Activated CD8-positive, alpha-beta T cell treated with anti-CD3 and anti-CD28 coated beads, Interleukin-2, amount 10 ng/mL, durations not matched to agents 7 days and 5 days (primary cell): Measurements from ENCODE around the gene TENT4A. TPM values are rescaled to one million over a fixed set of nuclear protein-coding genes. Genes with fewer than 3 reads are reported as not detected.
"Not testable (repeated sequence)": the region's sequence is repeated elsewhere in the genome, so short reads cannot be mapped to it uniquely, and the experiment has no call there.

ENCODE experiments used
- ATAC-seq: fragments of 150-1000 bp; cut with Tn5 transposase; one replicate; pipeline ENCODE4 v1.10.0; 2021; ENCODE audit warnings: moderate library complexity
- CTCF ChIA-PET: fragments of 350-600 bp; sonication (Branson Sonifier 250); formaldehyde crosslinking; loops from one replicate; lab custom pipeline; 2021; ENCODE audit warnings: antibody characterized with exemption; lab: Charles Lee
- POLR2A ChIA-PET: fragments of 350-600 bp; sonication (Branson Sonifier 250); formaldehyde crosslinking; loops from one replicate; lab custom pipeline; 2021; ENCODE audit warnings: antibody characterized with exemption; lab: Charles Lee
- DNase-seq: peaks from one replicate; pipeline ENCODE4 v3.0.0-alpha.2; 2020
- H3K27ac Mint-ChIP-seq: one replicate; pipeline ENCODE4 v1.8.0; 2021; ENCODE audit warnings: mild to moderate bottlenecking, mixed read lengths
- H3K27me3 Mint-ChIP-seq: one replicate; pipeline ENCODE4 v1.8.0; 2021; ENCODE audit warnings: low read depth, mixed read lengths
- H3K36me3 Mint-ChIP-seq: one replicate; pipeline ENCODE4 v1.8.0; 2021; ENCODE audit warnings: low read depth, mixed read lengths
- H3K4me1 Mint-ChIP-seq: one replicate; pipeline ENCODE4 v1.8.0; 2021; ENCODE audit warnings: low read depth, mixed read lengths
- H3K4me3 Mint-ChIP-seq: one replicate; pipeline ENCODE4 v1.8.0; 2021; ENCODE audit warnings: mild to moderate bottlenecking, mixed read lengths
- H3K9me3 Mint-ChIP-seq: one replicate; pipeline ENCODE4 v1.8.0; 2022; ENCODE audit warnings: mixed read lengths; ENCODE audit not compliant: insufficient read depth
- total RNA-seq, 2 experiments: library from RNA; stranded (reverse); gene quantifications; one replicate each; pipeline ENCODE4 v1.2.3, GENCODE V29; 2021

Gene TENT4A
- 10 to 100 TPM; 43.1 to 45.5 TPM for total RNA-seq

GRCh38 chr5:6713274-6714225 is at the start of gene TENT4A:
Gene TENT4A (plus strand): TSS chr5:6713432. CDS start chr5:6713984, 552 bp downstream.
- CTCF ChIA-PET, result interaction anchor here (1.7 kb wide), 1 partner anchor 9 kb away, joined by 5 read pairs; no protein-coding TSS in a partner anchor

GRCh38 chr5:6666762-6667161 is 46.5 kb upstream of the TENT4A start:
- no peak overlapping the region for H3K27ac Mint-ChIP-seq
- H3K27me3 Mint-ChIP-seq, result no peaks in the 10 kb centered on the region
- H3K4me1 Mint-ChIP-seq, result no peaks in the 10 kb centered on the region
- peaks cover 18% of the 10 kb centered on the region for H3K36me3 Mint-ChIP-seq
- CTCF ChIA-PET, result no interaction called here
- POLR2A ChIA-PET, result no interaction called here
- no peak for DNase-seq
- H3K4me3 Mint-ChIP-seq, result no peak overlapping the region
- H3K9me3 Mint-ChIP-seq, result no peaks in the 10 kb centered on the region
- ATAC-seq, result no peak

More at GRCh38 chr5:6713274-6714225, at the start of gene TENT4A:
- peaks cover 45% of the 10 kb centered on the region for H3K4me1 Mint-ChIP-seq
- DNase-seq (peak; percentile 32), ATAC-seq (peak; percentile 41)
- POLR2A ChIA-PET, result interaction anchor here (1.0 to 2.8 kb wide), 4 partner anchors 15 to 1291 kb away, joined by 3 to 24 read pairs (median 4); partner anchors contain the start of genes ICE1, MED10, NSUN2 and SRD5A1
- H3K27ac Mint-ChIP-seq, result peak within 1 kb of the TSS; percentile 94
- H3K9me3 Mint-ChIP-seq, result no peaks in the 10 kb centered on the region
- H3K4me3 Mint-ChIP-seq, result peak within 1 kb of the TSS; percentile 86
- peaks cover 33% of the 10 kb centered on the region for H3K36me3 Mint-ChIP-seq
- H3K27me3 Mint-ChIP-seq, result no peaks in the 10 kb centered on the region

- H3K4me1 Mint-ChIP-seq, result no peaks in the 10 kb centered on the region
- ATAC-seq, result no peak
- no peak for DNase-seq
- H3K36me3 Mint-ChIP-seq, result peaks cover 18% of the 10 kb centered on the region
- H3K27me3 Mint-ChIP-seq, result no peaks in the 10 kb centered on the region
- H3K4me3 Mint-ChIP-seq, result no peak overlapping the region
- H3K27ac Mint-ChIP-seq, result no peak overlapping the region
- no peaks in the 10 kb centered on the region for H3K9me3 Mint-ChIP-seq
- ChIA-PET CTCF (no interaction called here), POLR2A (no interaction called here)
Observed at GRCh38 chr5:6667648-6668047, 45.6 kb upstream of the TENT4A start.

GRCh38 chr5:6668717-6669116 is 44.5 kb upstream of the TENT4A start:
- H3K4me3 Mint-ChIP-seq, H3K27ac Mint-ChIP-seq, H3K27me3 Mint-ChIP-seq, H3K9me3 Mint-ChIP-seq, ATAC-seq, H3K4me1 Mint-ChIP-seq, DNase-seq, CTCF ChIA-PET: not testable (repeated sequence)
- POLR2A ChIA-PET, result interaction anchor here (0.6 kb wide), 1 partner anchor 12 kb away, joined by 3 read pairs; no protein-coding TSS in a partner anchor
- peaks cover 18% of the 10 kb centered on the region for H3K36me3 Mint-ChIP-seq

GRCh38 chr5:6673031-6673430 is 40.2 kb upstream of the TENT4A start:
- Mint-ChIP-seq H3K36me3 (peaks cover 18% of the 10 kb centered on the region), H3K4me1 (no peaks in the 10 kb centered on the region), H3K27ac (no peak overlapping the region), H3K9me3 (no peaks in the 10 kb centered on the region), H3K27me3 (no peaks in the 10 kb centered on the region), H3K4me3 (no peak overlapping the region)
- ChIA-PET POLR2A (no interaction called here), CTCF (no interaction called here)
- ATAC-seq (no peak), DNase-seq (no peak)

- DNase-seq (no peak), ATAC-seq (no peak)
- CTCF ChIA-PET, result no interaction called here
- Mint-ChIP-seq H3K36me3 (peaks cover 18% of the 10 kb centered on the region), H3K27me3 (no peaks in the 10 kb centered on the region), H3K9me3 (no peaks in the 10 kb centered on the region), H3K27ac (no peak overlapping the region), H3K4me3 (no peak overlapping the region), H3K4me1 (no peaks in the 10 kb centered on the region)
- POLR2A ChIA-PET, result no interaction called here
Observed at GRCh38 chr5:6673963-6674362, 39.3 kb upstream of the TENT4A start.

GRCh38 chr5:6674421-6674820 is 38.8 kb upstream of the TENT4A start:
- ChIA-PET CTCF (no interaction called here), POLR2A (no interaction called here)
- Mint-ChIP-seq H3K27ac (no peak overlapping the region), H3K4me1 (no peaks in the 10 kb centered on the region), H3K36me3 (peaks cover 18% of the 10 kb centered on the region), H3K4me3 (no peak overlapping the region), H3K9me3 (no peaks in the 10 kb centered on the region), H3K27me3 (no peaks in the 10 kb centered on the region)
- ATAC-seq, result no peak
- DNase-seq, result no peak

GRCh38 chr5:6674886-6675285 is 38.3 kb upstream of the TENT4A start:
- Mint-ChIP-seq H3K9me3 (no peaks in the 10 kb centered on the region), H3K4me3 (no peak overlapping the region), H3K27me3 (no peaks in the 10 kb centered on the region), H3K36me3 (peaks cover 13% of the 10 kb centered on the region), H3K27ac (no peak overlapping the region), H3K4me1 (no peaks in the 10 kb centered on the region)
- ChIA-PET CTCF (no interaction called here), POLR2A (no interaction called here)
- ATAC-seq (no peak), DNase-seq (no peak)

GRCh38 chr5:6675784-6676491 is 37.3 kb upstream of the TENT4A start:
- no peaks in the 10 kb centered on the region for H3K9me3 Mint-ChIP-seq
- H3K27me3 Mint-ChIP-seq, result no peaks in the 10 kb centered on the region
- ChIA-PET CTCF (no interaction called here), POLR2A (no interaction called here)
- no peaks in the 10 kb centered on the region for H3K4me1 Mint-ChIP-seq
- no peak for ATAC-seq
- H3K4me3 Mint-ChIP-seq, result no peak overlapping the region
- no peak for DNase-seq
- no peak overlapping the region for H3K27ac Mint-ChIP-seq
- peaks cover 5% of the 10 kb centered on the region for H3K36me3 Mint-ChIP-seq

GRCh38 chr5:6676702-6677101 is 36.5 kb upstream of the TENT4A start:
- Mint-ChIP-seq H3K9me3 (no peaks in the 10 kb centered on the region), H3K4me3 (no peak overlapping the region), H3K4me1 (no peaks in the 10 kb centered on the region), H3K27me3 (peaks cover 2% of the 10 kb centered on the region), H3K27ac (no peak overlapping the region), H3K36me3 (no peaks in the 10 kb centered on the region)
- CTCF ChIA-PET, result no interaction called here
- no peak for ATAC-seq
- POLR2A ChIA-PET, result no interaction called here
- DNase-seq, result no peak

GRCh38 chr5:6678385-6678784 is 34.8 kb upstream of the TENT4A start:
- Mint-ChIP-seq H3K27me3 (peaks cover 4% of the 10 kb centered on the region), H3K9me3 (no peaks in the 10 kb centered on the region), H3K4me3 (no peak overlapping the region), H3K27ac (no peak overlapping the region), H3K36me3 (no peaks in the 10 kb centered on the region), H3K4me1 (no peaks in the 10 kb centered on the region)
- DNase-seq (no peak), ATAC-seq (no peak)
- ChIA-PET CTCF (no interaction called here), POLR2A (no interaction called here)

GRCh38 chr5:6680922-6681321 is 32.3 kb upstream of the TENT4A start:
- POLR2A ChIA-PET, result interaction anchor here (0.7 kb wide), 1 partner anchor 12 kb away, joined by 3 read pairs; no protein-coding TSS in a partner anchor
- Mint-ChIP-seq H3K4me3 (no peak overlapping the region), H3K4me1 (no peaks in the 10 kb centered on the region), H3K36me3 (no peaks in the 10 kb centered on the region), H3K9me3 (no peaks in the 10 kb centered on the region), H3K27ac (no peak overlapping the region), H3K27me3 (peaks cover 9% of the 10 kb centered on the region)
- DNase-seq (no peak), ATAC-seq (no peak)
- CTCF ChIA-PET, result no interaction called here
